Right lung (tissue), 5 donors: Measurements from ENCODE around the gene FSTL4. TPM values are rescaled to one million over a fixed set of nuclear protein-coding genes. Genes with fewer than 3 reads are reported as not detected.
A peak's percentile ranks its signal among the peaks of the same experiment; 100 is the strongest.
"Not testable (repeated sequence)": the region's sequence is repeated elsewhere in the genome, so short reads cannot be mapped to it uniquely, and the experiment has no call there.

Experiments used
- DNase-seq, 2 donors: peaks; one replicate each; pipeline ENCODE4 v3.0.0-alpha.2; 2013
- polyA plus RNA-seq, 5 donors: library from polyadenylated mRNA; unstranded; fragments of 120-200 nt; gene quantifications; one replicate each; pipeline versions ENCODE4 v1.2.1 to v1.2.3, GENCODE V29; 2013; ENCODE audit warnings: inconsistent platforms in 1 of 5, low replicate concordance in 1 of 5; ENCODE audit not compliant: insufficient read length in 5 of 5, insufficient read depth in 1 of 5

Gene FSTL4
- polyA plus RNA-seq, 5 donors, result 0.14 to 0.27 (median 0.19) TPM; not detected in 1

- no peak for DNase-seq
Observed at GRCh38 chr5:133457439-133458355, 154.6 kb downstream of the FSTL4 start.

DNA sequence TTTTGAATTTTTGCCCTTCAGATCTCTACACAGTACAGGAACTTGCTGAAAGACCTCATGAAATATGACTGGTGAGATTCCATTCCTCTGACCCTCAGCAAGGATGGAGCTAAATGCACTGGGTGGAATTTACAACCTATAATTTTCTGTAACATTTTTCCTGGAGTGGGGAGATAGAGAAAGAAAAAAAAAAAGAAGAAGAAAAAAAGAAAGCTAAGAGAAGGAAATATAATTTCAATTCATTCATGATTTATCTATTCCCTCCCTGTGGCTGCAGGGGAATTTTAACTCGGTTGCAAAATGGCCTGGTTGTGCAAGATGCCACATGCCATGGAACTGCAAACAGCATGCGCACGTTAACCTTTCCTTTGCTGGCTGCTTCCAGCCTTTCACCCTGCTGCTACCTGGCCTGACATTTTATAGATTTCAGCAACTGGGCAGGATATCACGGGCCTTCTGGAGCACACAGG, 155.4 kb downstream of the FSTL4 start:
- DNase-seq, result peak in 1 of 2 donors; percentile 30

- DNase-seq, result no peak
Observed at GRCh38 chr5:133455676-133456075, 156.7 kb downstream of the FSTL4 start.

- DNase-seq, result no peak
Observed at GRCh38 chr5:133454442-133454841, 157.9 kb downstream of the FSTL4 start.

DNA sequence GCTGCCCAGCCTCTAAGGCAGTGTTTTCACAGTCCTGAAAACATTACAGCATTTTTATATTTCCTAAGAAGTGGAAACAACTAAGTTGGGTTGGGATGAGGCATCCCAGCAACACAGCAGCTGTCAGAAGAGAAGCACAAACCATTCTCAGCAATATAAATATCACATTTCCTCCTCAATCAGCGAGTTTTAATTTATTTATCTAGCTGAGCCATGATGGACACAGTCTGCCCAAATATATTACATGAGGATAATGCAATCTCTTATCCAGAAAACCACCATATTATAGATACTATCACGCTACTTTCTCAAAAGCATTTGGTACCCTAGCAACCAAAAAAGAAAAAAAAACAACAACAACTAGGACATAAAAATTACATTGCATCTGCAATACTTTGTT, 158.5 kb downstream of the FSTL4 start:
- DNase-seq, result peak; percentile 33 to 63

- no peak for DNase-seq
Observed at GRCh38 chr5:133453084-133453780, 159.1 kb downstream of the FSTL4 start.

DNA sequence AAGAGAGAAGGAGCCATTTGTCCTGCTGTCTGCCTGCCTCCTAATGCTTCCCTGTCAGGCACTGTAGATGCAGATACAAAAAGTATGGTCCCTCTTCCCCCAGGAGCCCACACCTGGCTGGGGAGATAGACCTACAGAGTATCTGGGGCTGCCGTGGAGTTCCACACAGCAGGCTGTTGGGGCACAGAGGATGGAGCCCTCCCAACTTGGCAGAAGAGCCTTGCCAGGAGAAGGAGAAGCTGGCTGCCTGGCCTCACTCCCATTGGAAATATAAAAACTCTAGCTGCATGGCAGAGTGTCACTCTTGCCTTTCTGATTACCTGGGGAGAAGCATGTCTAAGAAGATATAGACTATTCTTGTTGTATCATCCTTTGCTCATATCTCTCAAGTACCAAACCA, 160.4 kb downstream of the FSTL4 start:
- DNase-seq, result no peak

DNA sequence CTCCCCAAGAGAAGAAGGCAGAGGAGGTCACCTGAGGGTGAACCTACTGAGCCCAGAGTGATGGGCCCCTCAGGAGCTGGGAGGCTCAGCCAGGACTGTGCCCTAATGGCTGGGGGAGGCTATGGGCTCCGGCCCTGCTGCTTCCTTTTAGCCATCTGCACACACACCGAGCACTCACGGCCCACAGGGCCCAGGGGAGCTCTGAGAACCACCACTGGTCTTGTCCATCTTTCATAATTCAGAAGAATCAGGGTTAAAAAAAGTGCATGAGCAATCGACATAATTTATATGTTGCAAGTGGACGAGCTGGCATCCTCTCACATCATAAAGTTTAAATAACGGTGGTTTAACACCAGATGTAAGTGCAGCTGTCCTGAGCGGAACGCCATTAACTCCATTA, 162.1 kb downstream of the FSTL4 start:
- DNase-seq, result no peak

- DNase-seq, result no peak
Observed at GRCh38 chr5:133449181-133449580, 163.2 kb downstream of the FSTL4 start.

GRCh38 chr5:133446440-133446839, 165.9 kb downstream of the FSTL4 start:
- DNase-seq, result no peak

DNA sequence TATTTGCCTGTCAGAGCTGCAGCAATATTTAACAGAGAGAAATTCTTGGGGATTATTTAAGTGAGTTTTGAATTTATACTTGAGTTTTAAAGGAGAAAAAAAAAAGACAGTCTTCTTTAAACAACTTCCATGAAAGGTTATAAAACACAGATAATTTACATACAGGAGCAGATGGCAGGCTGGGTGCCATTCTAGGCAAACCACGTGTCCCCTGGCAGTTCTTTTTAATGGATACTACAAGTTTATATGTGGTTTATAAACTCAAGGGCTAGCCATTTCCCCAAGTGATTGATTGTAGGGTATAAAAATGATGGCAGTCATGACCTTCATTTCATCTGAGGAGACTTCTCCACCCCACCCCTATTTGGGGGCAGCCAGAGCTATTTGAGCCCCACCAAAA, 166.6 kb downstream of the FSTL4 start:
- no peak for DNase-seq

GRCh38 chr5:133445204-133445603, 167.1 kb downstream of the FSTL4 start:
- not testable (repeated sequence) for DNase-seq

DNA sequence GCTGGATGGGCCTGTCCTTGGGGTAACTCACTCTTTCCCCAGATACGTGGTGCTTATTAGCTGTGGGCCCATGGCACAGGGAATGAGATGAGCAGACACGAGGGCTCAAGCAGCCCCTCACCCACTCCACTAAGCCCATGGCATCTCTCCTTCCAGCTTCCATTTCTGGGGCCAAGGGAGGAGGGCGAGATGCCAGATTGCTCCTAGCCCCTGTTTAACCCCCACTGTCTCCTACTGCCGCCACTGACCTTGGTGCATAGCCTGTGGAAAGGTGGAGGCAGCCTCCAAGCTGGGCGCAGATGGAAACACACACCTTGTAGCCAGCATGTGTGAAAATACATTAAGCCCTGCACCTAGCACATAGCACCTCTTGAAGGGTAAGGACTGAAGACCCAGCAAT, 167.6 kb downstream of the FSTL4 start:
- no peak for DNase-seq

GRCh38 chr5:133441166-133441815, 171.1 kb downstream of the FSTL4 start:
- DNase-seq, result no peak

DNA sequence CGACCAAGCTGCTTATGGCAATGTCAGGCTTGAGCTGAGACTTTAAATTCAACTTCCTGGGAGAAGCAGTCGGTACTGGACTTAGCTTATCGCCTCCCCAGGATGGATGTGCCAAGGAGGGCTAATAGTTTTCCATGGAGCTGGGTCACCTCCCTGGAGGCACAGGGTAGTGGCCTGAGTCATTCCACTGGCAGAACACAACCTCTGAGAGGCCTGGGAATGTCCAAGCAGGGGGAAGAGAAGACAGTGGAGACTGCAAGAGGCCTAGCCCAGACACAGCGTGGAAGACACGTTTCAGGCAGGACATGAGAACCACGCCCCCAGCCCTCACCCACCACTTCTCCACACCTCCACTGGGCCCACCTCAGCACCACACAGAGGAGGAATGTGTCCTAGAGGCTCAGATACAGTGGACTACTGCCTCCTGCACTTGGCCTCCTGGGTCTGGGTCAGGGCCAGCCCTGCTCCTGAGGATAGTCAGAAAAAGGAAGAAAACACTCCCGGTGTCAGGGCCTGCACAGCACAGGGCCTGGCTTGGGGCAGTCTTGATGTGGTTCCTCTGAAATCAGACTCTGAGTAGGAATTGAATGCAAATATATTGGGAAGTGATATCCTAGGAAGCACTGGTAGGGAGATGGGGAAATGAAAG, 171.8 kb downstream of the FSTL4 start:
- DNase-seq, result no peak

DNA sequence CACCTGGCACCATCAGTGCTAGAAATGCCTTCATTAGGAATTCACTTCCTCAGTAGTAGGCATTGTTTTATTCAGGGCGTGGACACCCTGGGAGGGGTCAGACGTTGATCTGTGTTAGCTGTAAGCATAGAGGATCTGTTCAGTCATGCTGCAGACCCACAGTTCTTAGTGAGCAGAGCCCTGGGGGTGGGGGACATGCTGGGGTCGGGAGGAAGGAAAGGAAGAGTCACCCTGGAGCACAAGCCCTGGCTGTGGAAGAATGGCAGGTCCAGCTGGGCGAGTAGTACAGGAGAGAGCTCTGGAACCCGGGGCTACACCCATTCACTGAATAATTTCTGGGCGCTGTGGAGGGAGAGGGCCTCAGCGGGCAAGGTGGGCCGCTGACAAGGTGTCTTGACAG, 172.5 kb downstream of the FSTL4 start:
- DNase-seq, result no peak

- DNase-seq, result no peak
Observed at GRCh38 chr5:133438487-133438886, 173.9 kb downstream of the FSTL4 start.

DNA sequence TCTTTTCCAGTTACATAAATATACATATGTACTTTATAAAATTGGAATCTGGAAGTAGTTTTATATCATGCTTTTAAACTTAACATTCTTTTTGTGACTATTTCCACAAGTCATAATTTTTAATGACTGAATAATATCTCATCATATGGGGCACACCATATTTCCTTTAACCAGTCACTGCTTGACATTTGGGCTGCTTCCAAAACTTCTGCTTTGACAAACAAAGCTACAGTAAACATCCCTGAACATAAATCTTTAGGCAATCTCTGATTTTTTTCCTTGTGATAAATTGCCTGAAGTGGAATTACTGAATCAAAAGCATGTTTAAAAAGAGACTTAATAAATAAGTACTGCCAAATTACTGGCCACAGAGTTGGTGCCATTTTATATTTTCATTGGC, 178.0 kb downstream of the FSTL4 start:
- no peak for DNase-seq

GRCh38 chr5:133433641-133434040, 178.7 kb downstream of the FSTL4 start:
- no peak for DNase-seq

GRCh38 chr5:133432956-133433532, 179.3 kb downstream of the FSTL4 start:
- no peak for DNase-seq

DNA sequence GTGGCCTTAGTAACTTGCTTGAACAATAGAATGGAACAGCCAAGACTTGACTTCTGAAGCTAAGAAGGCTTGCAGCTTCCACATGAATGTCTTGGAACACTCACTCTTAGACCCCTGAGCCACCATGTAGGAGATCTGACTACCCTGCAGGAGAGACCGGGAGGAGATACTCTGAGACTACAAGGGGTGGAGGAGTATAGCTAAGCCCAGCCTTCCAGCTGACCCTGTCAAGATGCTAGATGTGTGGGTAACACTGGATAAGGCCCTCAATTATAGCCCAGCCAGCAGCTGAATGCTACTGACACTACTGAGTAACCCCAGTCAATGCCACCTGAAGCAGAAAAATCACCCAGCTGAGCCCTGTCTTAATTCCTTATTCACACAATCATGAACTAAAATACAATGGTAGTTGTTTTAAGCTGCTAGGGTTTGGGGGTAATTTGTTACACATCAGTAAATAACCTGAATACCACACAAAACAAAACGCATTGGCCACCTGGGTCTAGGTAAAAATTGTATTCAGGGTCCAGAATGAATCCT, 180.9 kb downstream of the FSTL4 start:
- DNase-seq, result no peak
